Stimulated activated CD4-positive, alpha-beta T cell treated with anti-CD3 and anti-CD28 coated beads, Interleukin-4, amount 100 ng/mL, for 48 hours (primary cell): ENCODE data around the gene PCCB.
"Not testable (repeated sequence)": the region's sequence is repeated elsewhere in the genome, so short reads cannot be mapped to it uniquely, and the experiment has no call there.

ENCODE experiments used
- DNase-seq, 2 donors: peaks; one replicate each; pipeline ENCODE4 v3.0.0-alpha.2; 2020; ENCODE audit warnings: low read depth in 2 of 2

The PCCB gene

DNA sequence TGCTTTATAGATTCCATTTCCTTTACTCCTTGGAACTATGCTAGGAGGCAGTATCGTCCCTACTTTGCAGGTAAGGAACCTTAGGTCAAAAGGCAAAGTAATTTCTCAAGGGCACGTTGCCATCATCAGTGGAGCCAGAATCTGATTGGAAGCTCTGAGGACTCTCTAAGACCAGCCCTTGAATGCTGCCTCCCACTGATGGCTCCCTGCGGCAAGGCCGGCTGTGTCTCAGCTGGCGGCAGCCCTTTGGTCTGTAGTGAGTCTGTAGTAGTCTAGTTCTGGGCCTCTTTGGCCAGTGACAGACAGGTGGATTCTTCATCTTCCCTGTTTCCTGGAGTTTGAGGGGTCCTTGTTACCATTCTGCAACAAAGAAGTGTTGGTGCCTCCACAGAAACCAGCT, 76.2 kb downstream of the PCCB start:
- no peak for DNase-seq

DNA sequence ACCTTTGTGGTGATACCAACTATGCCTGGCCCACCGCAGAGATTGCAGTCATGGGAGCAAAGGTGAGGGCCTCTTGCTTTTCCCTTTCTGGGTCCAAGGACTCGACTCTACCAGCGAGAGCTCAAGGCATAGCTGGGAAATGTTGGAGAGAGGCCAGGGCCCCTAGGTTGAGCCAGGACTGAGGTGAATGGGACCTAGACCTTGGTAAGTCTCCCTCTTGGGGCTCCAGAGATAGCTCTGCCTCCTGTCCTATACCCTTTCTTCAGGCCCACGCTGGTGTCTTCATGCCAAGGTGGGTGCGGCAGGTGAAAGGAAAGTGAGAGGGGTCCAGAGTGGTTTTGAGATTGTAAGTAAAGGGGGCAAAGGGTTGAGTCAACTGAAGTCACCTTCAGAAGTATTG, 77.5 kb downstream of the PCCB start:
- no peak for DNase-seq

DNA sequence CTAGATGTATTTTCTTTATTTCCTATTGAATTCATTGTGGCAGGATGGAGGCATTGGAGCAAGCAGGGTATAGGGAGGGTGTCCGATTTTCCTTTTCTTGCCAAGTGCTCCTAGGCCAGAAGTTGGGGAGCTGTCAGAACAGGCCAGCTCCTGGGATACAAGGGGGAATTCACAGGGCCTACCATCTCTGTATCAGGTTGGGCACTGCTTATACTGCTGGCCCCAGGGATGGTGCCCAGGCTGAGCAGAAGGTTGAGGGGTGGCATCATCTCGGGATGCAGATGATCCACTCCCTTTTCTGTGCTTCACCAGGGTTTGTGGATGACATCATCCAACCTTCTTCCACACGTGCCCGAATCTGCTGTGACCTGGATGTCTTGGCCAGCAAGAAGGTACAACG, 79.5 kb downstream of the PCCB start:
- DNase-seq, result no peak

DNA sequence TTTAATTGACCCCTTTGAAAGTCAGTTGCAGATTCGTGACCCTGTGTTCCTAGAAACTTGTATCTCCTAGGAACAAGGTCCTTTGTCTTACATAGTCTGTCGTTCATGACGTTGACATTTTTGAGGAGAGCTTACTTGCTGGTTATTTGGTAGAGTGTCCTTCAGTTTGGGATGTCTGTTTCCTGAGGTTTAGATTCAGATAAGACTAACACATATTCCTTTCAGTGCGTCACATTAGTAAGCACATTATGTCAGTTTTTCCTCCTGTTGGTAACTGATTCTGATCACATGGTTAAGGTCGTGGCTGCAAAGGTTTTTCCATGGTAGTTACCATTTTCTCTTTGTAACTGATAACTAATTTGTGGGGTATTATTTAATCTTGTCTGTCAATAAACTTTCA, 80.8 kb downstream of the PCCB start:
- DNase-seq, result no peak

DNA sequence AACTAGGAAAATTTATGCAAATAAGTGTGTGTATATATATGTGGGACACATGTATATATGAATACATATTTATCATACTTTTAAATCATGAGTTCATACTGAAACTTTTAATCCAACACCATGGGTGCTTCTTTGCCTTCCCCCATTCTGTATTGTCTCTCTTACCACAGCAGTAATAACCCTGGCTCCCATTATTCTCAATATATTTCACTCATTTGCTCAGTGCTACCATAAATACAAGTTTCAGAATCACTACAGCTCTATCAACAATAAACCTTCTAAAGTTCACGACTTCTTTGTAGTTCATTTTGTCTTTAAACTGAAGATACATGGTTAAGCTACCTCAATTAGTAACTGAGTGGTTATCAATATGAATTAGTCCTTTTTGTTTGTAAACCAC, 82.2 kb downstream of the PCCB start:
- DNase-seq, result no peak

DNA sequence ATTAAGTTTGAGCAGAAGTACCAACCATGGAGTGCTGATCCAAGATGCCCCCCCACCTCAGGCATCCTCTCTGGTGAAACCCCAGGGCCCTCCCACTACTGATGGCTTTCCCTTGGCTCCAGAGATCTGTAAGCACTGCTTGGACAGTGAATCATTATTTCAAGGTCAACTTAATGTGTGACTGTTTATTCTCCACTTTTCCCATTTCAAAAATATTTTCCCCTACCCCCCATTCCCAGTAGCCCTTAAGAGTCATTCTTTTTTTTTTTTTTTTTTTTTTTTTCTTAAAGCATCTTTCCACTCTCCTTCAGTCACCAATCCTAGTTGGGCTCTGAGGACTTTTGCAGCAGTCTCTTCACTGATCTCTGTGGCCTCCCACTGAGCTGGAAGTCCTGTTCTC, 82.6 kb downstream of the PCCB start:
- DNase-seq, result no peak

DNA sequence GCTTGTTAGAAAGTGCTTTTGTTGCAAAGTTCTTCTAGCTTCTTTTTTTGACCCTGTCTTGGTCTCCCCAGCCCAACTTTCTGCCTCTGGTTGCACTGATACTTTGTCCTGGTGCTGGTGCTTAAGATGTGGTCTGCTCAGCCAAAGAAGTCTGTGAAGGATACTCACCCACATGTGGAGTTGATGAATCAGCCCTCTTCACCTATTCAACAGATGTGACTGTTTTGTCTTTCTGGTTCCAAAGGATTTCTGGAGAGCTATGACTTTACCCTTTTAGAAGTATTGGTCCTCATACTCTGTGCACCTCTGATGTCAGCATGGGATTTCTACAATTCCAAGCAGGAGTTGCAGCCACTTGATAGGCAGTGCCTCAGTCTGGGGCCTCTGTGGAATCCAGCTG, 84.1 kb downstream of the PCCB start:
- DNase-seq, result no peak

DNA sequence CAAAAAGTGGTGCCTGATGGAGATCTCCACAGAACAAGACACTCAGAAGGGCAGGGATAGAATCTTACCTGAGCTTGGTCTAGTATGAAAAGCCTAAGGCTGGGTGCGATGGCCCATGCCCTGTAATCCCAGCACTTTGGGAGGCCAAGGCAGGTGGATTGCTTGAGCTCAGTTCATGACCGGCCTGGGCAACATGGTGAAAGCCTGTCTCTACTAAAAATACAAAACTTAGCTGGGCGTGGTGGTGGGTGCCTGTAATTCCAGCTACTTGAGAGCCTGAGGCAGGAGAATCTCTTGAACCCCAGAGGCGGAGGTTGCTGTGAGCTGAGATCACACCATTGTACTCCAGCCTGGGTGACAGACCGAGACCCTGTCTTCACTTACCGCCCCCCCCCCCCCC, 84.6 kb downstream of the PCCB start:
- DNase-seq, result not testable (repeated sequence)

DNA sequence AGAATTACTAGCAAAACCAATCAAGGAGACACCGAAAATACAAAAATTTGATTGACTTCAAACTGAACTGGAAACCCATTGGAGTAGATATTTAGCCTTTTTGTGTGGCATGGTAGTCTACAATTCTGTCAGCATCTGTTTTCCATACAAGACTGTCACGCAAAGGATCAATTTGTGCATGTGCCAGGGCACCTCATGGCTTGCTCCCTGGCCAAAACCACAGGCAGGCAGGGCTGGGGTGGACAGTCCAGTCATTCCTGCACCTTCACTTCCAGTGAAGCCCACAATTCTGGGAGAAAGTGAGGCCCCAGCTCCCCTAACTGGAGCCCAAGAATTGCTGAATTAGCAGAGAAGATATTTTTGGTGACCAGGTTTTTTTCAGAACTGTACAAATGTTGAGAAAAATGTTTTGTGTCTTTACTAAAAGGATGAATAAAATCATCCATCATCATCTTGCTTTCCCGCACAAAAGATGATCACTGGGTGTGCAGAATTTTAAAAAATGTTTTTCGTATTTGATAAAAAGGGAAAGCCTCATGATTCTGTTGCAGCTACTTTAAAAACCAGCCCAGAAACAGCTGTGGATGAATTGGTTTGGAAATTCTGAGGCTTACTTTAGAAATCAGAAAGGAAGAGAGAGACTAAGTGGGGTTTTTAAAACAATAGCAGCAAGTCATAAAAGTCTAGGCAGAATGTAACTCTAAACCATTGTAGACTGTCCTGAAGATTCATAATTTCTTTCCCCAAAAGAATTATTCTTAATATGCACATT, 86.4 kb downstream of the PCCB start:
- DNase-seq, result no peak

DNA sequence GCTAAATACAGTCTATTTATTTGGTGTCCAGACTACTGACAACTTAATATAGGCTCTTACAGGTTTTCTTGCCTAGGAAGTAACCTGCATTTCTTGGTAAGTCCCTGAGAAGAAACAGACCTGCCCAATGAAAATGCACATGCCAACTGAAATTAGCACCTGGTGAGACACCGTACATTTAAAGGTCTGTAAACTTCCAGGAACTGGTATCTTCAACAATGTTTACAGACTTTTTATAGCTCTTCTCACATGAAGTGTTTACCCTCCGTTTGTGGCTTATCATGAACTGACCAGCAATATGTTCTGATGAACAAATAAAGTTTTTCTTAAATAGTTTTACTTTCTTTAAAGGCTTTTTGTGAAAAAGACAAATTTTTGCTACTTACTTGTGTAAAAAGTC, 93.3 kb downstream of the PCCB start:
- DNase-seq, result no peak

DNA sequence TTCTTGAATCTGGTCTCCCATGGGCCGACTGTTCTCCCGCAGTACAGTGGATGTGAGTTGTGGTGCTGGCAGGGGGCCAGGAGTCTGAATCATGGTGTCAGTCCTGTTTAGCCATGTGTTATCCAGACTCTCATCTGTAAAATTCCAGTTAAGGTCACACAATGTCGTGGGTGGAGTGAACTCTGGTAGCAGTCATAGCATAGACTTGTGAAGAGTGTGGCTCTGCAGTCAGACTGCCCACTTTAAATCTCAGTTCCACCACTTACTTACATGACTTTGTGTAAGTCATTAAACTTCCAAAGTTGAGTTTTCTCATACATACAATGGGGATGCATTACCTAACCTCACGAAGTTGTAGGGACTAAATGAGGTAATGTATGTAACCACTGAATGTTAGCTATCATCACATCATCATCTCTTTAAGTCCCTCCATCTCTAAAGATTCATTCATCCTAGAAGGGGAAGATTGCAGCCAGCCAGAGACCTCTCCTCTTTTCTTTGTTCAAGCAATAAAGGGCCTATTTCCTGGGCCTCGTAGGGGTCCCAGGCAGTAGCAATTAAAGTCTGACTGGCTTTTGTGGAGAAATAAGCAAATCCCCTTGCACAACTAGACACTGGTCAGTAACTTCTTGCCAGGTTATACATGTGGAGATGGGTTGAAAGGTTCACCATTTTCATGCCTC, 93.9 kb downstream of the PCCB start:
- DNase-seq, result no peak

DNA sequence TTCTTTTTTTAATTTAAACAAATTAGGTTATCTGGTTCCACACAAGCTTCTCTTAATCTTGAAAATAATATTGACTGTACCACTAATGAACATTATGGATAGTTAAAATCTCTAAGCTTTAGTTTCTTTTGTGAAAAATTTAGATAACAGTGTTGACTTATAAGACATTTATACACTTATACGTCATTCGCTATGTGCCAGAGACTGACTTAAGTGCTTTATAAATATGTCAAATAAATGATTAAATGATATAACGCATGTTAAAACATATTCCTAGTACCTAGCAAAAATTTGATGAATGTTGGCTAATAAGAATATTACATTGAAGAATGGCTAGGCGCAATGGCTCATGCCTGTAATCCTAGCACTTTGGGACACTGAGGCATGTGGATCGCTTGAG, 96.3 kb downstream of the PCCB start:
- no peak for DNase-seq

DNA sequence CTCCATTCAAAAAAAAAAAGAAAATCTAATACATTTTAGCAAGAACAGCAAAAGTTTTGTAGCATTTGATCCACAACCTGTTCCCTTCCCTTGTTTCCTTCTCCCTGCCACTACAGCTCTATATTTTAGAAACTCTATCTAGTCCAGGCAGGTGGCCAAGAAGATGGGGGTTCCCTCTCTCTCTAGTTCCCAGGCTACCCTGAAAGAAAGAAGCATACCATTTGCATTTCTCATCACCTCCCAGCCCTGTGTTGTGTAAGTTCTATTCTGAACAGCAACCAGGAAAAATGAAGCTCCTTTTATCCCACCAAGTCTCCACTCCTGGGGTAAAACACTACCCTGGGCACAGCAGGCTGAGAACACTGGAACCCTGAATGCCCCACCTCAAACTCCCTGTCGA, 100.0 kb downstream of the PCCB start:
- DNase-seq, result no peak

DNA sequence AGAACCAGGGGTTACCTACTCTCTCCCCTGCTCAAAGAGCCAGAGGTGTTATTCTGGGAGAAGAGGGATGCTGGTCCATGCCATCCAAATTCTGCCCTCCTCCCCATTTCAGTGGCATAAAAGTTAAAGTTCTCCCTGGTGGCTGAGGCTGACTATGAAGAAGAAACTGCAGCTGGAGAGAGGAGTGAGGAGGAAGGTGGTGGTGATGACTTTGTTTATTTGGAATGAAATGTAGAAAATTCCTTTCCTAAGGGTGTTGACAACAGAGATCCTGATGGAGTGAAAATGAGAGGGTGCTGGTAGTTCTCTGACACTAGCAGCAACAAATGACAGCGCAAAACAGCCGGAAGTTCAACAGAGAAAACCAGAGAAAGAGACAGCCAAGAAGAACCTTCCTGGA, 100.4 kb downstream of the PCCB start:
- no peak for DNase-seq

DNA sequence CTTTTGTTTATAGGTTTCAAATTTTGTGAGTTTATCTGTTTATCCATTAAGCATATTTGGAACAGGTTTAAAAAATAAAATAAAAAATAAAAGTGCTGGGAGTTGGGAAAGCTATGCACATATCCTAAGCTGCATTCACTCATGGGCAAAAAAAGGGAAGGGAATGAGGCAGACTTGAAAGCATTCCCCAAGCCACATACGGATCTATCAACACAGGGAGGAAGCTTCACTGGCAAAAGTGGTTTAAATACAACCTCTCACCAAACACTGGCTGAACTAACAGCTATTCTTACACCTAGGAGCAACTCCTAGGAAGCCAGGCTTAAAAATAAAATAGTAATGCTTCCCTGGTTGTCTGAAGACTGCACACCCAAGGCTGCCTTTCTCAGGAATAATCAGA, 101.2 kb downstream of the PCCB start:
- DNase-seq, result no peak

DNA sequence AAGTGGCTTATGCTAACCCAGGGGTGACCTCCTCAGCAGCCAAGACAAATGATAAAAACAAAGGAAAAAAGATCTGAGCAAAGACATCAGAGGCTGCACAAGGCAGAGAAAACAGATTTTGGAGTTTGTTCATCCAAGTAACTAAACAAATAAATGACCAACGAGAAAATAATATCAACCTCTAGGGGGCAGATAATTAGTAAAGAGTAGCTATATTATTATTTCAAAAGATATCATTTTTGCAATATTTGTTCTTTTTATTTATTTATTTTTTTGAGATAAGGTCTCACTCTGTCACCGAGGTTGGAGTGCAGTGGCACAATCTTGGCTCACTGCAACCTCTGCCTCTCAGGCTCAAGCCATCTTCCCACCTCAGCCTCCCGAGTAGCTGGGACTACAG, 101.8 kb downstream of the PCCB start:
- DNase-seq, result no peak

DNA sequence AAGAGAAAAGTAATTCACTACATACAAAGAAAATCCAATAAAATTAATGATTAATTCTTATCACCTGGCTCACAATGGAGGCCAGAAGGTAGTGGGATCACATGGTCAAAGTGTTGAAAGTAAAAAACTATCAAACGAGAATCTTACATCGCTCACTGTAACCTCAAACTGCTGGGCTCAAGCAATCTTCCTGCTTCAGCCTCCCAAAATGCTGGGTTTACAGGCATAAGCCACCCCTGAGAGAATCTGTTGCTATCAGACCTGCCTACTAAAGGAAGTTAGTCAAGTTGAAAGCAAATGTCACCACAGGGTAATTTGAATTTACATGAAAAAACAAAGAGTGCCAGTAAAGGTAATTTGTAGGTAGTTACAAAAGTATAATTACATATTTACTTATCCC, 103.3 kb downstream of the PCCB start:
- DNase-seq, result no peak

DNA sequence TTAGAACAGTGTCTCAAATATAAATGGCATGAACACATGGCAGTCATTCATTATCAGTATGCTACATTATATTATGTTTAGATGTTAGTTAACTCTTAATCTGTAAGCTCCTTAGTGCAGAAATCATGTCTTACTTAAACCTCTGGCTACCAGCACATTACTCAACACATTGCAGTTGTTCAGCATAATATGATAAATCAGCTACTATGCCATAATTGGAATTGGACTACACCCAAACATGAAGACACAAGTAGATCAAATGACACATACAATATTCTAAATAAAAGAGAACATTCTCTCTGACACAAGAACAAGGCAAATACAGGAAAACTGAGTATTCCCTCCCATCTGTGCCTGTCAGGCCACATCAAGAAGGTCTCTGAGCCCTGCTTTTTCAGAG, 116.1 kb downstream of the PCCB start:
- no peak for DNase-seq

DNA sequence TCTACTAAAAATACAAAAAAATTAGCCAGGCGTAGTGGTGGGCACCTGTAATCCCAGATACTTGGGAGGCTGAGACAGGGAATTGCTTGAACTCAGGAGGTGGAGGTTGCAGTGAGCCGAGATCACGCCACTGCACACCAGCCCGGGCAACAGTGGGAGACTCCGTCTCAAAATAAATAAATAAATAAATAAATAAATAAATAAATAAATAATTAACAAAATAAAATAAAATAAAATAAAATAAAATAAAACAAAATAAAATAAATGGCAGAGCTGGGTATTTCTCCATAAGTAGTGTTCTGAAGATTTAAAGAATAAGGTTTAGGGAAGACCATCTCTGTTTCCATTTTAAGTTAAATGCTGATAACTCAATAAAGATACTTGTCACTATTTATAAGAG, 125.7 kb downstream of the PCCB start:
- DNase-seq, result not testable (repeated sequence)

DNA sequence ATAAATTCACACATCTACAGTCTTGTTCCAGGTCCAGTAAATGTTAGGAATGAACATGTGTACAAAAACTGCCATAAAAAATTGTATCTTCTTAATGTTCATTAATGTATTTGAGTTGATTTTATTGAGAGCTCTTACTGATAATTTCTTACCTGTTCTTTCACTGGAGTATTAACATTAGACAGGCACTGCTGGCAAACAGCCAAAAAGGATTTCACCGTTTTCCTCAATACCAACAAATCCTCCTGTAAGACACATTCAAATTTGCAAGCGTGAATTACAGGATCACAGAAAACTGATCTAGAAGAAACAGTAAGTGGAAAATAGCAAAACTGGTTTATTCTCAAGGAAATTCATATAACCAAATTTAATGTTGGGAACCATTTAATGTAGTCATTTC, 127.4 kb downstream of the PCCB start:
- no peak for DNase-seq

DNA sequence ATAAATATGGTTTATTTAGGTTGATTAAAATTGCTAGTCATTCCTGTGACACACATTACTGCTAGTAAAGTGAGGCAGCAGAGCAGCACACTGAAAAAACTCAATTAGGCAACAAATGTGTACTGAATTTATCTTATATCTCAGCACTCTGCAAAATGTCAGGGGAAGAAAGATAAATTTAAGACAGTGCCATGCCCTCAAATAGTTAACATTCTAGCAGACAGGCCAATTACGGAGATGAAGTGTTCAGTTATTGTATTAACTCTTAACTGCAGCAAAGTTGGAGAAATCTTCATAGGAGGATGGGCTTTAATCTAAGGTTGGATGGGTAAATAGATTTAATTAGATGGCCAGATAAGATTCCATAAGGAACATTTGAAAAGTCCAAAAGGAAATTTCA, 127.9 kb downstream of the PCCB start:
- DNase-seq, result no peak
